CD4-positive, CD25-positive, alpha-beta regulatory T cell (primary cell): ENCODE measurements around the gene SLC46A3. TPM values are rescaled to one million over a fixed set of nuclear protein-coding genes. Genes with fewer than 3 reads are reported as not detected.
A peak's percentile ranks its signal among the peaks of the same experiment; 100 is the strongest.
"Not testable (repeated sequence)": the region's sequence is repeated elsewhere in the genome, so short reads cannot be mapped to it uniquely, and the experiment has no call there.

Experiments used
- ATAC-seq, 2 donors: fragments of 150-1000 bp; cut with Tn5 transposase; one replicate each; pipeline ENCODE4 v1.10.0; 2021; ENCODE audit warnings: low read depth in 2 of 2, moderate number of reproducible peaks in 2 of 2, moderate library complexity in 1 of 2
- DNase-seq, 3 donors: peaks; one replicate each; pipeline versions ENCODE4 v3.0.0 to v3.0.0-alpha.2; 2012 to 2022; ENCODE audit warnings: mixed read lengths in 1 of 3
- H3K27ac ChIP-seq: one replicate; pipeline ENCODE4 v1.7.0; 2013; ENCODE audit warnings: mild to moderate bottlenecking, low read length; ENCODE audit not compliant: insufficient read depth, poor library complexity, severe bottlenecking
- H3K27me3 ChIP-seq: one replicate; pipeline ENCODE4 v1.7.0; 2013; ENCODE audit warnings: low read length; ENCODE audit not compliant: control insufficient read depth, insufficient read depth
- H3K36me3 ChIP-seq: one replicate; pipeline ENCODE4 v1.7.0; 2013; ENCODE audit warnings: mild to moderate bottlenecking, low read length, moderate library complexity; ENCODE audit not compliant: control insufficient read depth, insufficient read depth
- H3K4me1 ChIP-seq: 2 replicates; pipeline ENCODE4 v1.7.0; 2013; ENCODE audit warnings: mild to moderate bottlenecking, low read length; ENCODE audit not compliant: insufficient read depth, control insufficient read depth, poor library complexity, severe bottlenecking
- H3K4me3 ChIP-seq: one replicate; pipeline ENCODE4 v1.7.0; 2013; ENCODE audit warnings: low read depth, mild to moderate bottlenecking, low read length, moderate library complexity
- H3K9me3 ChIP-seq, 2 experiments: 1 replicate in 1 of 2; 2 replicates in 1 of 2; pipeline ENCODE4 v1.7.0; 2013; ENCODE audit warnings: low read length in 2 of 2, mild to moderate bottlenecking in 1 of 2, moderate library complexity in 1 of 2; ENCODE audit not compliant: control insufficient read depth in 2 of 2
- H3K27ac Mint-ChIP-seq, 3 donors: one replicate each; pipeline ENCODE4 v1.8.0; 2020 to 2022; ENCODE audit warnings: mild to moderate bottlenecking in 3 of 3, mixed read lengths in 3 of 3, moderate library complexity in 2 of 3
- H3K27me3 Mint-ChIP-seq: one replicate; pipeline ENCODE4 v1.8.0; 2022; ENCODE audit warnings: mild to moderate bottlenecking, mixed read lengths
- H3K36me3 Mint-ChIP-seq: one replicate; pipeline ENCODE4 v1.8.0; 2020; ENCODE audit warnings: mixed read lengths
- H3K4me1 Mint-ChIP-seq, 4 donors: one replicate each; pipeline ENCODE4 v1.8.0; 2020 to 2022; ENCODE audit warnings: mixed read lengths in 4 of 4, mild to moderate bottlenecking in 1 of 4
- H3K4me3 Mint-ChIP-seq, 4 donors: one replicate each; pipeline ENCODE4 v1.8.0; 2020 to 2022; ENCODE audit warnings: mild to moderate bottlenecking in 4 of 4, mixed read lengths in 4 of 4, moderate library complexity in 3 of 4
- H3K9me3 Mint-ChIP-seq, 7 donors: one replicate each; pipeline ENCODE4 v1.8.0; 2020 to 2022; ENCODE audit warnings: mixed read lengths in 7 of 7, mild to moderate bottlenecking in 3 of 7, moderate library complexity in 2 of 7
- polyA plus RNA-seq, 4 donors: library from polyadenylated mRNA; unstranded; fragments of 300-500 nt; fragmentation: Illumina TruSeq; gene quantifications; one replicate each; pipeline ENCODE4 v1.2.3, GENCODE V29; 2021
- total RNA-seq: library from RNA; stranded (reverse); gene quantifications from one replicate; pipeline ENCODE4 v1.2.3, GENCODE V29; 2022

SLC46A3 gene
- total and polyA plus RNA-seq, 5 donors from 2014 or later = 11.0 to 35.5 (median 32.8) TPM

- no peak for ATAC-seq
- Histone ChIP-seq H3K4me1 (no peaks in the 10 kb centered on the region), H3K27ac (no peak overlapping the region), H3K27me3 (no peaks in the 10 kb centered on the region), H3K4me3 (no peak overlapping the region), H3K9me3 (no peaks in the 10 kb centered on the region), H3K36me3 (peaks cover 40% of the 10 kb centered on the region)
- Mint-ChIP-seq H3K4me1 (no peaks in the 10 kb centered on the region), H3K36me3 (peaks cover 51% of the 10 kb centered on the region), H3K27ac (no peak overlapping the region), H3K27me3 (no peaks in the 10 kb centered on the region), H3K9me3 (peaks cover 1 to 6% (median 4%) of the 10 kb centered on the region in 7 donors), H3K4me3 (no peak overlapping the region)
- DNase-seq = no peak
These were observed 21.3 kb downstream of the SLC46A3 start for GRCh38 chr13:28697441-28697840.

- peaks cover 3 to 26% (median 10%) of the 10 kb centered on the region in 7 donors for H3K9me3 Mint-ChIP-seq
- H3K9me3 ChIP-seq, DNase-seq, H3K4me1 ChIP-seq, H3K4me3 Mint-ChIP-seq, H3K27ac ChIP-seq, ATAC-seq, H3K27me3 ChIP-seq, H3K4me1 Mint-ChIP-seq, H3K36me3 ChIP-seq, H3K4me3 ChIP-seq, H3K27me3 Mint-ChIP-seq, H3K27ac Mint-ChIP-seq: not testable (repeated sequence)
- H3K36me3 Mint-ChIP-seq = peaks cover 20% of the 10 kb centered on the region
These were observed 24.9 kb downstream of the SLC46A3 start for GRCh38 chr13:28693605-28694491.

GRCh38 chr13:28685892-28686291, 32.9 kb downstream of the SLC46A3 start:
- H3K36me3 Mint-ChIP-seq = no peaks in the 10 kb centered on the region
- H3K27ac ChIP-seq = no peak overlapping the region
- H3K4me3 ChIP-seq = no peak overlapping the region
- no peaks in the 10 kb centered on the region for H3K36me3 ChIP-seq
- DNase-seq (no peak), ATAC-seq (no peak)
- peaks cover 2 to 29% (median 8%) of the 10 kb centered on the region in 7 donors for H3K9me3 Mint-ChIP-seq
- H3K4me1 ChIP-seq = no peaks in the 10 kb centered on the region
- no peak overlapping the region for H3K27ac Mint-ChIP-seq
- H3K27me3 ChIP-seq = no peaks in the 10 kb centered on the region
- peaks cover 0 to 5% of the 10 kb centered on the region in 2 experiments for H3K9me3 ChIP-seq
- no peaks in the 10 kb centered on the region for H3K4me1 Mint-ChIP-seq
- peaks cover 7% of the 10 kb centered on the region for H3K27me3 Mint-ChIP-seq
- H3K4me3 Mint-ChIP-seq = no peak overlapping the region

- H3K27ac ChIP-seq = no peak overlapping the region
- Mint-ChIP-seq H3K4me1 (no peaks in the 10 kb centered on the region), H3K4me3 (no peak overlapping the region), H3K36me3 (no peaks in the 10 kb centered on the region), H3K27ac (no peak overlapping the region), H3K9me3 (peaks cover 2 to 22% (median 8%) of the 10 kb centered on the region in 7 donors), H3K27me3 (peaks cover 7% of the 10 kb centered on the region)
- H3K27me3 ChIP-seq = no peaks in the 10 kb centered on the region
- peaks cover 4% of the 10 kb centered on the region for H3K36me3 ChIP-seq
- no peak for DNase-seq
- no peak for ATAC-seq
- no peak overlapping the region for H3K4me3 ChIP-seq
- no peaks in the 10 kb centered on the region for H3K4me1 ChIP-seq
- peaks cover 0 to 5% of the 10 kb centered on the region in 2 experiments for H3K9me3 ChIP-seq
These were observed 33.7 kb downstream of the SLC46A3 start for GRCh38 chr13:28685114-28685513.

GRCh38 chr13:28684257-28684656, 34.5 kb downstream of the SLC46A3 start:
- no peak overlapping the region for H3K4me3 ChIP-seq
- H3K27me3 ChIP-seq = no peaks in the 10 kb centered on the region
- Mint-ChIP-seq H3K4me1 (no peaks in the 10 kb centered on the region), H3K4me3 (no peak overlapping the region), H3K27me3 (peaks cover 7% of the 10 kb centered on the region), H3K27ac (no peak overlapping the region), H3K36me3 (no peaks in the 10 kb centered on the region), H3K9me3 (peaks cover 0 to 13% (median 5%) of the 10 kb centered on the region in 7 donors)
- H3K27ac ChIP-seq = no peak overlapping the region
- ATAC-seq = no peak
- peaks cover 0 to 5% of the 10 kb centered on the region in 2 experiments for H3K9me3 ChIP-seq
- no peak for DNase-seq
- no peaks in the 10 kb centered on the region for H3K4me1 ChIP-seq
- peaks cover 10% of the 10 kb centered on the region for H3K36me3 ChIP-seq

- ATAC-seq, H3K9me3 Mint-ChIP-seq: not testable (repeated sequence)
These were observed 35.6 kb downstream of the SLC46A3 start for GRCh38 chr13:28683169-28683568.

GRCh38 chr13:28680541-28680940, 38.2 kb downstream of the SLC46A3 start:
- DNase-seq (no peak), ATAC-seq (no peak)
- Histone ChIP-seq H3K4me3 (no peak overlapping the region), H3K27ac (no peak overlapping the region), H3K27me3 (no peaks in the 10 kb centered on the region), H3K36me3 (peaks cover 44% of the 10 kb centered on the region), H3K4me1 (no peaks in the 10 kb centered on the region), H3K9me3 (no peaks in the 10 kb centered on the region)
- peaks cover 6% of the 10 kb centered on the region for H3K36me3 Mint-ChIP-seq
- no peak overlapping the region for H3K4me3 Mint-ChIP-seq
- no peaks in the 10 kb centered on the region for H3K27me3 Mint-ChIP-seq
- H3K27ac Mint-ChIP-seq = no peak overlapping the region
- peaks cover 0 to 2% (median 0%) of the 10 kb centered on the region in 7 donors for H3K9me3 Mint-ChIP-seq
- H3K4me1 Mint-ChIP-seq = peaks cover 0 to 4% (median 0%) of the 10 kb centered on the region in 4 donors

More at GRCh38 chr13:28683169-28683568, 35.6 kb downstream of the SLC46A3 start:
- not testable (repeated sequence) for H3K9me3 ChIP-seq, H3K36me3 Mint-ChIP-seq, H3K27ac ChIP-seq, H3K4me3 Mint-ChIP-seq, H3K27me3 Mint-ChIP-seq, H3K27me3 ChIP-seq, H3K4me3 ChIP-seq, H3K4me1 ChIP-seq, H3K4me1 Mint-ChIP-seq, DNase-seq
- peak overlapping the region in 1 of 3 donors; percentile 45 for H3K27ac Mint-ChIP-seq
- peaks cover 20% of the 10 kb centered on the region for H3K36me3 ChIP-seq

- Histone ChIP-seq H3K4me3 (no peak overlapping the region), H3K9me3 (no peaks in the 10 kb centered on the region), H3K36me3 (peaks cover 53% of the 10 kb centered on the region), H3K4me1 (no peaks in the 10 kb centered on the region), H3K27ac (no peak overlapping the region), H3K27me3 (no peaks in the 10 kb centered on the region)
- H3K4me1 Mint-ChIP-seq = peaks cover 0 to 4% (median 0%) of the 10 kb centered on the region in 4 donors
- ATAC-seq (no peak), DNase-seq (no peak)
- H3K36me3 Mint-ChIP-seq = peaks cover 10% of the 10 kb centered on the region
- peaks cover 0 to 2% (median 0%) of the 10 kb centered on the region in 7 donors for H3K9me3 Mint-ChIP-seq
- H3K27me3 Mint-ChIP-seq = no peaks in the 10 kb centered on the region
- peak overlapping the region in 1 of 3 donors; percentile 32 for H3K27ac Mint-ChIP-seq
- H3K4me3 Mint-ChIP-seq = no peak overlapping the region
These were observed 39.1 kb downstream of the SLC46A3 start for GRCh38 chr13:28679628-28680027.
